ENCODE results near the gene MEGF8. TPM values are rescaled to one million over a fixed set of nuclear protein-coding genes. Genes with fewer than 3 reads are reported as not detected.

MEGF8 gene
- total RNA-seq, 1 experiment from 2014 or later = 7.7 TPM

GRCh38 chr19:42295831-42296525, 29.5 kb upstream of the MEGF8 start:
- CTCF ChIA-PET = no interaction called here
- no peak for DNase-seq

GRCh38 chr19:42297039-42297438, 28.4 kb upstream of the MEGF8 start:
- DNase-seq (no peak), ATAC-seq (no peak)
- H3K79me2 ChIP-seq (ENCODE audit: low read length) = no peaks in the 10 kb centered on the region
- no peak overlapping the region for H3K27ac ChIP-seq (ENCODE audit: low read length)
- TF ChIP-seq EZH2phosphoT487 (IDR thresholded peaks at IDR 0.05; ENCODE audit: borderline replicate concordance, low read length) (no peak), EZH2 (IDR thresholded peaks at IDR 0.05; ENCODE audit: low read length, unreplicated experiment) (no peak)
- TF ChIP-seq, protein P1, sequence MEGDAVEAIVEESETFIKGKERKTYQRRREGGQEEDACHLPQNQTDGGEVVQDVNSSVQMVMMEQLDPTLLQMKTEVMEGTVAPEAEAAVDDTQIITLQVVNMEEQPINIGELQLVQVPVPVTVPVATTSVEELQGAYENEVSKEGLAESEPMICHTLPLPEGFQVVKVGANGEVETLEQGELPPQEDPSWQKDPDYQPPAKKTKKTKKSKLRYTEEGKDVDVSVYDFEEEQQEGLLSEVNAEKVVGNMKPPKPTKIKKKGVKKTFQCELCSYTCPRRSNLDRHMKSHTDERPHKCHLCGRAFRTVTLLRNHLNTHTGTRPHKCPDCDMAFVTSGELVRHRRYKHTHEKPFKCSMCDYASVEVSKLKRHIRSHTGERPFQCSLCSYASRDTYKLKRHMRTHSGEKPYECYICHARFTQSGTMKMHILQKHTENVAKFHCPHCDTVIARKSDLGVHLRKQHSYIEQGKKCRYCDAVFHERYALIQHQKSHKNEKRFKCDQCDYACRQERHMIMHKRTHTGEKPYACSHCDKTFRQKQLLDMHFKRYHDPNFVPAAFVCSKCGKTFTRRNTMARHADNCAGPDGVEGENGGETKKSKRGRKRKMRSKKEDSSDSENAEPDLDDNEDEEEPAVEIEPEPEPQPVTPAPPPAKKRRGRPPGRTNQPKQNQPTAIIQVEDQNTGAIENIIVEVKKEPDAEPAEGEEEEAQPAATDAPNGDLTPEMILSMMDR (conservative IDR thresholded peaks at IDR 0.05; ENCODE audit: low read depth, low read length) = no peak
- BruUV-seq (replicated peaks) = no TSS peak
- CTCF ChIA-PET = no interaction called here
- no peak overlapping the region for H2AFZ ChIP-seq (ENCODE audit: low read length)
- no peaks in the 10 kb centered on the region for H3K36me3 ChIP-seq (ENCODE audit: low read depth, low read length)
- no peak overlapping the region for H3K9ac ChIP-seq (ENCODE audit: low read length)
- no peak overlapping the region for H3K4me3 ChIP-seq (ENCODE audit: low read length)
- H3K27me3 ChIP-seq (ENCODE audit: low read length) = no peaks in the 10 kb centered on the region
- no peaks in the 10 kb centered on the region for H3K4me1 ChIP-seq (ENCODE audit: insufficient read depth, low read length)
- H4K20me1 ChIP-seq (ENCODE audit: low read length) = no peaks in the 10 kb centered on the region
- POLR2A ChIA-PET (ENCODE audit: unreplicated experiment) = no interaction called here
- intact Hi-C loops (cut with micrococcal nuclease) = no loop called here
- no peak overlapping the region for H3K4me2 ChIP-seq (ENCODE audit: low read length)
- no peaks in the 10 kb centered on the region for H3K9me3 ChIP-seq (ENCODE audit: low read length)
- no peaks in the 10 kb centered on the region for H3F3A ChIP-seq (ENCODE audit: low read length, unreplicated experiment)
- no peaks in the 10 kb centered on the region for H3K9me2 ChIP-seq (replicated peaks; ENCODE audit: low read length)

More at GRCh38 chr19:42295831-42296525, 29.5 kb upstream of the MEGF8 start:
- no peak overlapping the region for H3K9ac ChIP-seq (ENCODE audit: low read length)
- no peaks in the 10 kb centered on the region for H3K36me3 ChIP-seq (ENCODE audit: low read depth, low read length)
- BruUV-seq (replicated peaks) = no TSS peak
- ATAC-seq = no peak
- TF ChIP-seq EZH2phosphoT487 (IDR thresholded peaks at IDR 0.05; ENCODE audit: borderline replicate concordance, low read length) = no peak
- TF ChIP-seq EZH2 (IDR thresholded peaks at IDR 0.05; ENCODE audit: low read length, unreplicated experiment) = no peak
- TF ChIP-seq, protein P1 (conservative IDR thresholded peaks at IDR 0.05; ENCODE audit: low read depth, low read length) = no peak
- no peaks in the 10 kb centered on the region for H3K79me2 ChIP-seq (ENCODE audit: low read length)
- H3F3A ChIP-seq (ENCODE audit: low read length, unreplicated experiment) = no peaks in the 10 kb centered on the region
- H3K4me3 ChIP-seq (ENCODE audit: low read length) = no peak overlapping the region
- H2AFZ ChIP-seq (ENCODE audit: low read length) = no peak overlapping the region
- POLR2A ChIA-PET (ENCODE audit: unreplicated experiment) = no interaction called here
- intact Hi-C loops (cut with micrococcal nuclease) = no loop called here
- H3K4me1 ChIP-seq (ENCODE audit: insufficient read depth, low read length) = no peaks in the 10 kb centered on the region
- no peak overlapping the region for H3K4me2 ChIP-seq (ENCODE audit: low read length)
- no peaks in the 10 kb centered on the region for H4K20me1 ChIP-seq (ENCODE audit: low read length)
- H3K9me3 ChIP-seq (ENCODE audit: low read length) = no peaks in the 10 kb centered on the region
- no peaks in the 10 kb centered on the region for H3K27me3 ChIP-seq (ENCODE audit: low read length)
- no peaks in the 10 kb centered on the region for H3K9me2 ChIP-seq (replicated peaks; ENCODE audit: low read length)
- H3K27ac ChIP-seq (ENCODE audit: low read length) = no peak overlapping the region

DNA sequence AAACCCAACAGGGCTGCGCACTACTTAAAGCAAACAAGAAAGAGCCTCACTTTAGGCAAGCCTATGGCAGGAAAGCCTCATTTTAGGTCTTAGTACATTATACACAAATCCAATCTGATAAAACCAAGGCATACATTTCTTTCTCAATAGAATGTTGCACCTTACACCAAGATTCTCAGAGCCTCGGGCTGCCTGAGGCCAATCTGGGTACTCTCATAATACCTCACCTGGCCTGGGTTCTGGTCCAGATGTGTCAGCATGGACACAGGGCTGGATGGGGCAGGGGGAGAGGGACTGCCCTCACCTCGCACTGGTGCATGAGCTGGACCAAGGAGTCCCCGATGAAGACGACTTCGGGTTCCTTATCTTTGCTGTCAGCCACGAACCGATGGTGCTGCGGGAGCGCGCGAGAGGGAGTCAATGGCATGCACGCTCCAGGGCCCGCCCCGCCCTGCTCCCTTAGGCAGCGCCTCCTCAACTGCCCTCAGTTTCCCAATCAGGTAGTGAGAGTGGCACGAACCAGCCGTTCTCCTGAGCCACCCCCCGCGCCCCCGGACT, 23.7 kb upstream of the MEGF8 start, which contains the start of gene PRR19:
PRR19 (plus strand) TSS at position 487 of the 558 bp plus-strand sequence. CDS start 7,453 bp downstream, outside the sequence.
- Histone ChIP-seq H3K4me2 (ENCODE audit: low read length) (no peak within 1 kb of the TSS), H2AFZ (ENCODE audit: low read length) (no peak within 1 kb of the TSS), H3K4me1 (ENCODE audit: insufficient read depth, low read length) (no peaks in the 10 kb centered on the region), H3K27me3 (ENCODE audit: low read length) (no peaks in the 10 kb centered on the region), H3K36me3 (ENCODE audit: low read depth, low read length) (no peaks in the 10 kb centered on the region), H3K9me3 (ENCODE audit: low read length) (no peaks in the 10 kb centered on the region), H3K79me2 (ENCODE audit: low read length) (no peaks in the 10 kb centered on the region), H3K9me2 (replicated peaks; ENCODE audit: low read length) (no peaks in the 10 kb centered on the region), H3K4me3 (ENCODE audit: low read length) (no peak within 1 kb of the TSS), H3K9ac (ENCODE audit: low read length) (no peak within 1 kb of the TSS), H3F3A (ENCODE audit: low read length, unreplicated experiment) (no peaks in the 10 kb centered on the region), H4K20me1 (ENCODE audit: low read length) (no peaks in the 10 kb centered on the region), H3K27ac (ENCODE audit: low read length) (no peak within 1 kb of the TSS)
- ChIA-PET POLR2A (ENCODE audit: unreplicated experiment) (no interaction called here), CTCF (no interaction called here)
- TF ChIP-seq, protein P1 (conservative IDR thresholded peaks at IDR 0.05; ENCODE audit: low read depth, low read length) = no peak
- TF ChIP-seq EZH2phosphoT487 (IDR thresholded peaks at IDR 0.05; ENCODE audit: borderline replicate concordance, low read length) (no peak), EZH2 (IDR thresholded peaks at IDR 0.05; ENCODE audit: low read length, unreplicated experiment) (no peak)
- ATAC-seq = no peak
- BruUV-seq (replicated peaks) = no TSS peak
- intact Hi-C loops (cut with micrococcal nuclease) = no loop called here
- DNase-seq = no peak
